ENCODE measurements around the gene SNCB. TPM values are rescaled to one million over a fixed set of nuclear protein-coding genes. Genes with fewer than 3 reads are reported as not detected.

SNCB gene
- total and polyA plus RNA-seq, 2 experiments from 2014 or later, result not detected

GRCh38 chr5:176656467-176656990, 26.2 kb upstream of the SNCB start:
- Histone ChIP-seq H3K36me3 (ENCODE audit: low read depth) (0 out of 2 replicates have a peak, but pooled peaks cover 8% of the 10 kb centered on the region), H4K20me1 (ENCODE audit: insufficient read depth) (no peaks in the 10 kb centered on the region; the same call in 1 of the 2 replicates), H3K4me1 (ENCODE audit: insufficient read depth) (peaks cover 13% of the 10 kb centered on the region), H3K4me3 (no peak overlapping the region), H3K27ac (no peak overlapping the region), H3K4me2 (ENCODE audit: unreplicated experiment) (no peak overlapping the region), H3K9ac (no peak overlapping the region), H3K9me2 (ENCODE audit: insufficient read depth) (no peaks in the 10 kb centered on the region), H3K27me3 (replicated peaks; ENCODE audit: insufficient read depth) (no peaks in the 10 kb centered on the region), H3K9me3 (ENCODE audit: low read depth) (no peaks in the 10 kb centered on the region), H2AFZ (no peak overlapping the region), H3K79me2 (ENCODE audit: insufficient read depth) (no peaks in the 10 kb centered on the region), H3F3A (ENCODE audit: insufficient read depth) (peaks cover 16% of the 10 kb centered on the region)
- WGBS, 2 experiments (ENCODE audit: low coverage in 1 of 2, low lambda C conversion rate in 2 of 2, missing lambda C conversion rate in 2 of 2), result 83 to 91% methylated on average over 9 to 13 of the region's 13 CpGs
- in situ Hi-C loops (cut with MboI), result no loop called here
- no peak for TF ChIP-seq EZH2phosphoT487 (IDR thresholded peaks at IDR 0.05; ENCODE audit: insufficient read depth, low read depth)
- no peak for TF ChIP-seq EZH2 (IDR thresholded peaks at IDR 0.05; ENCODE audit: insufficient read depth, poor library complexity, severe bottlenecking)
- no peak for DNase-seq

GRCh38 chr5:176654856-176655255, 24.5 kb upstream of the SNCB start:
- Histone ChIP-seq H3K9ac (no peak overlapping the region), H3K36me3 (ENCODE audit: low read depth) (0 out of 2 replicates have a peak, but pooled peaks cover 8% of the 10 kb centered on the region), H3K27me3 (replicated peaks; ENCODE audit: insufficient read depth) (no peaks in the 10 kb centered on the region), H3K4me3 (no peak overlapping the region), H3K4me1 (ENCODE audit: insufficient read depth) (peaks cover 13% of the 10 kb centered on the region), H3F3A (ENCODE audit: insufficient read depth) (peaks cover 16% of the 10 kb centered on the region), H3K9me3 (ENCODE audit: low read depth) (no peaks in the 10 kb centered on the region), H3K4me2 (ENCODE audit: unreplicated experiment) (no peak overlapping the region), H3K9me2 (ENCODE audit: insufficient read depth) (no peaks in the 10 kb centered on the region), H2AFZ (no peak overlapping the region), H3K79me2 (ENCODE audit: insufficient read depth) (peaks cover 12% of the 10 kb centered on the region), H3K27ac (no peak overlapping the region), H4K20me1 (ENCODE audit: insufficient read depth) (no peaks in the 10 kb centered on the region; the same call in 1 of the 2 replicates)
- no peak for DNase-seq
- 84% methylated on average over 14 of the region's 14 CpGs for WGBS, 2 experiments (ENCODE audit: low coverage in 1 of 2, low lambda C conversion rate in 2 of 2, missing lambda C conversion rate in 2 of 2)
- in situ Hi-C loops (cut with MboI), result no loop called here
- no peak for TF ChIP-seq EZH2phosphoT487 (IDR thresholded peaks at IDR 0.05; ENCODE audit: insufficient read depth, low read depth)
- no peak for TF ChIP-seq EZH2 (IDR thresholded peaks at IDR 0.05; ENCODE audit: insufficient read depth, poor library complexity, severe bottlenecking)

DNA sequence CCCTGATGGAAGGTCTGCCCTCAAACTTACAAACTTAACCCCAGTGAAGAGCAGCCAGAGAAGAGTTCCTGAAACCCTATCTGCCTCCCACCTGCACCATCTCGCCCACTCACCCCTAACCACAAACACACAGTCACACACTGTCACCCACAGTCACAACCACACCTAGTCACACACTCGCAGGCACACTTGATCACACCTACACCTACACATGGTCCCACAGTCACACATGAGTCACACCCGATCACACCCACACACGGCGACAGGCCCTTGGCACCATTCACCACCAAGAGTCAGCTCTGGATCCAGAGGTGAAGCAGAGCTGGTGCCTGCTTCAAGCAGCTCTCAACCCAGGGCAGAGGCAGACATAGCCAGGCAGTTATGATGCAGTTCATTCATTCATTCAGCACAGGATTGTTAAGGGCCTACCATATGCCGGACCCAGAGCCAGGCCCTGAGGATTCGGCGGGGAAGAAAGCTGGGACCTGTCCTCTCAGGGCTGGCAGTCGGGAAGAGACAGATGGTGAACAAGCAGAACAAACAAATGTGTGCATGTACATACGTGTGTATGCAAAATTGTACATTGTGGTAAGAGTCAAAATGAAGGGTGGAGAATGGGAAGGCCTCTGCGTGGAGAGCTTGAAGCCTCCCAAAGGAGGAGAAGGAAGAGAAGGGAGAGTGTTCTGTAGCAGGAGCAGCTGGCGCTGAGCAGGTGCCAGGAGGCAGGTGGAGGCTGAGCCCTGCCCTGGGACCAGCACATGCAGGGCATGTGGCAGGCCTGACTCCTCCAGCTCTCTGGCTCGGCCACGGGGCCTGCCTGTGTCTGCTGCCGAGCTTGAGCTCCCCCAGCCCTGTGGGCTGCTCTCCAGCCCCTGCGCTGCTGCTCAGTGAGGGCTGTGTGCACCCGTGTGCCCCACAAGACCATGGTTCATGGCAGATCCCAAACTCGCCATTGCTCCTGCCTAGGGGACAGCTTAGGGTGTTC, 23.4 kb upstream of the SNCB start:
- Histone ChIP-seq H3K79me2 (ENCODE audit: insufficient read depth) (peaks cover 24% of the 10 kb centered on the region), H3K9me2 (ENCODE audit: insufficient read depth) (no peaks in the 10 kb centered on the region), H3K27ac (no peak overlapping the region), H3K4me3 (no peak overlapping the region), H3K9ac (no peak overlapping the region), H3F3A (ENCODE audit: insufficient read depth) (peaks cover 16% of the 10 kb centered on the region), H4K20me1 (ENCODE audit: insufficient read depth) (no peaks in the 10 kb centered on the region; the same call in 1 of the 2 replicates), H3K27me3 (replicated peaks; ENCODE audit: insufficient read depth) (no peaks in the 10 kb centered on the region), H3K4me1 (ENCODE audit: insufficient read depth) (peaks cover 14% of the 10 kb centered on the region), H2AFZ (no peak overlapping the region), H3K9me3 (ENCODE audit: low read depth) (no peaks in the 10 kb centered on the region), H3K36me3 (ENCODE audit: low read depth) (0 out of 2 replicates have a peak, but pooled peaks cover 8% of the 10 kb centered on the region), H3K4me2 (ENCODE audit: unreplicated experiment) (peak overlapping the region; percentile 18)
- in situ Hi-C loops (cut with MboI), result no loop called here
- peak; percentile 73 for DNase-seq
- 73% methylated on average over 17 of the region's 18 CpGs for WGBS, 2 experiments (ENCODE audit: low coverage in 1 of 2, low lambda C conversion rate in 2 of 2, missing lambda C conversion rate in 2 of 2)
- TF ChIP-seq EZH2 (IDR thresholded peaks at IDR 0.05; ENCODE audit: insufficient read depth, poor library complexity, severe bottlenecking) (no peak), EZH2phosphoT487 (IDR thresholded peaks at IDR 0.05; ENCODE audit: insufficient read depth, low read depth) (no peak)

GRCh38 chr5:176652136-176652535, 21.8 kb upstream of the SNCB start:
- H3K36me3 ChIP-seq (ENCODE audit: low read depth), result 0 out of 2 replicates have a peak, but pooled peaks cover under 1% of the 10 kb centered on the region
- H4K20me1 ChIP-seq (ENCODE audit: insufficient read depth), result no peaks in the 10 kb centered on the region
- no peaks in the 10 kb centered on the region for H3K9me2 ChIP-seq (ENCODE audit: insufficient read depth)
- WGBS, 2 experiments (ENCODE audit: low coverage in 1 of 2, low lambda C conversion rate in 2 of 2, missing lambda C conversion rate in 2 of 2), result 78 to 79% methylated on average over 8 of the region's 8 CpGs
- no peak overlapping the region for H2AFZ ChIP-seq
- H3K27me3 ChIP-seq (replicated peaks; ENCODE audit: insufficient read depth), result no peaks in the 10 kb centered on the region
- peaks cover 16% of the 10 kb centered on the region for H3F3A ChIP-seq (ENCODE audit: insufficient read depth)
- H3K9me3 ChIP-seq (ENCODE audit: low read depth), result no peaks in the 10 kb centered on the region
- no peak overlapping the region for H3K4me2 ChIP-seq (ENCODE audit: unreplicated experiment)
- H3K4me1 ChIP-seq (ENCODE audit: insufficient read depth), result peaks cover 21% of the 10 kb centered on the region
- peaks cover 36% of the 10 kb centered on the region for H3K79me2 ChIP-seq (ENCODE audit: insufficient read depth)
- H3K9ac ChIP-seq, result no peak overlapping the region
- peak; percentile 26 for DNase-seq
- in situ Hi-C loops (cut with MboI), result no loop called here
- H3K4me3 ChIP-seq, result no peak overlapping the region
- H3K27ac ChIP-seq, result no peak overlapping the region
- TF ChIP-seq EZH2phosphoT487 (IDR thresholded peaks at IDR 0.05; ENCODE audit: insufficient read depth, low read depth), result no peak
- no peak for TF ChIP-seq EZH2 (IDR thresholded peaks at IDR 0.05; ENCODE audit: insufficient read depth, poor library complexity, severe bottlenecking)

Data from GM23248 (cell line).